NOMO-1 treated with dmso at 0.1 percent for 144 hours (cell line): Measurements from ENCODE around the gene IWS1.
"Not testable (repeated sequence)": the region's sequence is repeated elsewhere in the genome, so short reads cannot be mapped to it uniquely, and the experiment has no call there.

Experiments used
- DNase-seq: peaks from one replicate; lab custom pipeline; 2025; ENCODE audit not compliant: unreplicated experiment; lab: John Stamatoyannopoulos, UW

Gene IWS1

DNA sequence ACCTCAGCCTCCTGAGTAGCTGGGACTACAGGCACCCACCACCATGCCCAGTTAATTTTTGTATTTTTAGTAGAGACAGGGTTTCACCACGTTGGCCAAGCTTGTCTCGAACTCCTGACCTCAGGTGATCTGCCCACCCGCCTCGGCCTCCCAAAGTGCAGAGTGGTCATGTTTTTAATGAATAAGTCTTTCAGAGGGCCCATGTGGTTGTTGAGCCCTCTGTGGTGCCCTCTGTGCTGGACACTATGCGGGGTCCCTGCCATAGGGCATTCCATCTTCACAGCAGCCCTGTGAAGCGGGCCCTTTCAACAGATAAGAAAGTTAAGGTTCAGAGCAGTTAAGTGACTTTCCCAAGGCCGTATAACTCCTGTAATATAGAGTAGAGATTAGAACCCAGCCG lies 35.1 kb upstream of the IWS1 start:
- no peak for DNase-seq

DNA sequence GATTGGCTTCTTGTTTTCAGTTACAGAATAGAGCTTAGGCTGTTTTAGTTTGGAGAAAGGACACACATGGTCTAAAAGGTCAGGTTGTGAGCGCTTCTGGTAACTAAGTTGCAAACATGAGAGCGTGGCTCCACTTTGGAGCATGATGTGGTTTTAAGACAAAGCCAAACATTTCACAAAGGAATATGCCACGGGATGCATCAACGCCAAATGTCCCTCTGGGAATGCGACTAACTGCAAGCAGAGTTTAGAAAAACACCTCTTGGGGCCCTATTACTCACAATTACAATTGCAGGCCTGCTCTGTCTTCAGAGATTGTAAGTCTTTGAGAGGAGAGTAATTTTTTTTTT lies 34.6 kb upstream of the IWS1 start:
- DNase-seq = no peak

DNA sequence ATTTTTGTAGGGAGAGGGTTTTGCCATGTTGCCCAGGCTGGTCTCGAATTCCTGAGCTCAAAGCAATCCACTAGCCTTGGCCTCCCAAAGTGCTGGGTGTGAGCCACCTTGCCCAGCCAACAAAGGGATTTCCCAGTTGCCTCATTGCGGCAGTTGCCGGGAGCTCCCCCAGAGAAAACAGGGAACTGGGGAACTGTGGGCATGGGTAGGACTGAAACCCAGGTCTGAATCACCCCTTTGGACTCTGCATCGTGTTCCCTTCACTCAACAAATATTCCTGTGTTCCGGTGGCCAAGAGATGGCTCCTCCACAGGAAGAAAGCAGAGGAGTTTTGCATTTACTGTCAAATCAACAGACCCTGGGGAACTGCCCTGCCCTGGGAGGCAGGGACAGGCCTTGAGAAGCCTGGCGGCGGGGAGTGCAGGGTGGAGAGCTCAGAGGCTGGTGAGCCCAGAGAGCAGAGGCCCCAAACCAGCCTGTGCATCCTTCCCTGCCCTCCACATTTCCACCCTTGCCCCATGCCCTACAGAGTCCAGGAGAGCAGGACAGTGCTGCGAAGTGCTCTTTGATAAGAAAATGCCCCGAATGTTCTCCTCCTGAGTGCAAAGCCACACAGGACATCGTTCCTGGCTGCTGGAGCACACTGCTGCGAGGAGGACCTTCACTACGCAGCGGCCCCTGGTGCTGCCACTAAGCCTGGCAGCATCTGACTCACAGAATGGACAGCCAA lies 34.1 kb upstream of the IWS1 start:
- DNase-seq = no peak

DNA sequence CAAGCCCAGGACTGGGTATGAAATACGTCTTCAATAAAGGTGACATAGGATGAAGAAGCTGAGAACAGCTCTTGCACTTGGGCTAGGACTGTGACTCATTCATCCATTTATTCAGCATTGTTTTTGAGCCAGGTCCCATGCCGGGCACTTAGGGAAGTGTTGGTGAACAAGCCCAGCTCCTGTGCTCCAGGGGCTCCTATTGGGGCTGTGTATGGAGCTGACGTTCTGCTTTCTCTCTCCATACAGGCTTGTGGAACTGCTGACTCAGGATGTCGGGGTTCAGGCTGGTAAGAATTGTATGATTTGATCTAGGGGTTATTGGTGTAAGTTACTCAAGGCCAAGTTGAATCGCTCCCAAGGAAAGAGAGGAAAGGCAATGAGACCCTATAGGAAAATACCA lies 33.2 kb upstream of the IWS1 start:
- DNase-seq = no peak

DNA sequence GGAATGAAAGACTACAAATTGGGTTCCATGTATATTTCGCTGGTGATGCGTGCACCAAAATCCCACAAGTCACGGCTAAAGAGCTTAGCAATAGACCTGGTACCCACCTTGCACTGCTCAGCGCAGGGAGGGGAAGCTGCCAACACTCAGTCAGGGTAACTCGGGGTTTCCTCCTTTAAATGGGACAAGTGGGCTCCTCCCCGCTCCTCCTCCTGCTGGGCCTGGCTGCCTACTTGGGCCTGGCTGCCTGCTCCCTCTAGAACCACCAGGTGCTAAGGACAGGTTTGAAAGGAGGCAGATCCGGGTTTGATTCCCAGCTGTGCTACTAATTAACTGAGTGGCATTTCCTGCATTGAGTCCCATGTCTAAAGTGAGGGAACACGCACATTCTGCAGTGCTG lies 32.6 kb upstream of the IWS1 start:
- DNase-seq = no peak

DNA sequence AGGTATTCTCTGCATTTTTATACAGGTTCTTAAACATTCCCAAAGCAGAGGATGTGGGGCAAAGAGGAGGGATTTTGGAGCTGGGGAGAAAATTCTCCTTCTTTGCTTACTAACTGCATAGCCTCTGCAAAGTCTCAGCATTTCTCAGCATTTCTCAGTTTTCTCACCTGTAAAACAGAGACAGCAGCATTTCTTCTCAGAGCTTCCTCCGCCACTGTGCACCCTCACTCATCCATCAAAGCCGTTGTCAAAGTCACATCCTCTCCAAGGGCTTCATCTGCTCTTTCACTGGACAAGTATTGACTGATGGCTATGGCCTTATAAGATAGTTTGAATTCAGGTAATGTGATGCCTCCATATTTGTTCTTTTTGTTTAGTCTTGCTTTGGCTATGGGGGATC lies 26.6 kb upstream of the IWS1 start:
- DNase-seq = no peak

DNA sequence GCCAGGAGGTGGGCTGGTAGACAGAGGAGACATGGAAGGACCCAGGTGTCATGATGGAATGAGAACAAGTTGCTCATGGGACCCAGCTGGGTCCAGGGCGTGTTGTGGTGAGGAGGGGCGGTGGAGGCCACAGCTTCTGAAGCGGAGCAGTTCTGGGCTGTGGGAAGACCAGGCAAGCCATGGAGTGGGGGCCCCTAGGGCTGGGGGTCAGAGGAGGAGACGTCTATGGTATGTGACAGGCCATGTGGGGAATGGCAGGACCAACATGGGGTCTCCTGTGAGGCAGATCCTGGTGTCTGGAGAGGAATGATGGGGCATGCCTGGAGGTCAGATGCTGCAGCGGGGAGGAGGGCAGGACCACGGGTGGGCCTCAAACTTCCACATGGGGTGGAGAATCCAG lies 26.0 kb upstream of the IWS1 start:
- no peak for DNase-seq

DNA sequence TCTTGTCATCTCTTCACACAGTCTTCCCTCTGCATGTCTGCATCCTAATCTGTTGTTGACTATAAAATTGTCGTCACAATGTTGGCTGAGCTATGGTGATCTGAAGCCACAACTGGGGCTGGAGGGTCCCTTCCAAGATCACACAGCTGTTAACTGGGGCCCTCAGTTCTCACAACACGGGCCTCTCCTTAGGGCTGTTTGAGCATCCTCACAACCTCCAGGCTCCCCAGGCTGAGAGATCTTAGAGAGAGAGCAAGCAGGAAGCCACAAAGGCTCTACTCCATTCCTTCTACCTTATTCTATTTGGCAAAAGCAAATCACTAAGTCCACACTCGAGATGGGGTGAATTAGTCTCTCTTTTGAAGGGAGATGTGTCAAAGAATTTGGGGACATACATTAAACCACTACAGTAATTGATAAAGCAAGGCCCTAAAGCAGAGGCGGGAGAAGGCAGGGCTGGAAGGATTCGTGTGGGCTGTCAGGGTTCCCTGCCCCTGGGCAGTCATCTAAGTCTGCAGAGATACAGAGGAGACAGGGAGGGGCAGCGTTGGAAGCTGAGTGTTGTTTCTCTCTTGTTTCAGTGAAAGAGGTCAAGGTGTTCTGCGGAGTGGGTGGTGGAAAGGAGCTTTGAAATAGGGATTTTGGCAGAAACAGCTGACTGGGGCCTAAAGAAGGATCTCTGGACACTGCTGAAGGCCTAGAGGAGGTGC lies 25.1 kb upstream of the IWS1 start:
- DNase-seq = no peak

DNA sequence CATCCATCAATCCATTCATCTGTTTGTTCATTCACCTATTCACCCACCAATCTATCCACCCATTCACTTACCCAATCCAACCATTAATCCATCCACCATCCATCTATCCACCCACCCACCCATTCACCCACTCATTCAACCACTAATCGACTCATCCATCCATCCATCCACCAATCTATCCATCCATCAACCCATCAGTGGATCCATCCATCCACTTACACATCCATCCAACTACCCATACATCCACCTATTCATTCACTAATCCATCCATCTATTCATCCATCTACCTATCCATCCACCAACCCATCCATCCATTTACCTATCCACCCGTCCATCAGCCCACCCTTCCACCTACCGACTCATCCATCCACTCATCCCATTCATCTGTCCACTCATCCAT lies 20.5 kb upstream of the IWS1 start:
- DNase-seq = no peak

DNA sequence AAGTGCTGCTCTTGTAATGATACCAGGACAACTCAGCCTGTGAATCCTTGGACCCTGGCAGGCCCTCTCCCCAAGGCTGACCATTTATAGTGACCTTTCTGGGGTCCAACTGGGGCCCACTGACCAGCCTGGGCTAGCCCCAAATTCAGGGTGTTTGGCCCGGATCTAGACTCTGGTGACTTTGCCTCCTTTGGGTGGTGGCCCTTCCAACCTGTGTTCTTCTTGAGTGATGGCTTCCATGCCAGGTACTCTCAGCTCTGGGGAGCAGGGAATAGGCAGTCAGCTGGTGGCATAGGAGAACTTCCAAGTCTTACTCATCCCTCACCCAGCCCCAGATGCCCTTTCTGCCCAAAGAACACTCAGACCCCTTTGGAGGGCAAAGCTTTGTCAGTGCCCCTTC lies 19.5 kb upstream of the IWS1 start:
- DNase-seq = no peak

DNA sequence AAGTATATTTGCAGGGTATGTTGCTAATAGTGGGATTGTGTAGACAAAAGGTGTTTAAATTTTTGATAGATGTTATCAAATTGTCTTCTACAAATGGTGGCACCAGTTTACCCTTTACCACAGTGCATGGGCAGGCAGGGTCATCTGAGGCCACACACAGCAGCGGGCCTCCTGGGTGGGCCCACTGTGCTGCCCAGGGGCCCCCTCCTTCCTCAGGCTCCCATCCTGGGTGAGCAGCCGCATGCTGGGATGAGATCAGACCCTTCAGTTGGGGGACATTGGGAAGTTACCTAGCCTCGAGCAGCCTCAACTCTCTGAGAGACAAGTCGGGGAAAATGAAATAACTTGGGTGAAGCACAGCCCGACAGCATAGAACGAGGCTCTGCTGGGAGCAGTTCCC lies 18.9 kb upstream of the IWS1 start:
- no peak for DNase-seq

DNA sequence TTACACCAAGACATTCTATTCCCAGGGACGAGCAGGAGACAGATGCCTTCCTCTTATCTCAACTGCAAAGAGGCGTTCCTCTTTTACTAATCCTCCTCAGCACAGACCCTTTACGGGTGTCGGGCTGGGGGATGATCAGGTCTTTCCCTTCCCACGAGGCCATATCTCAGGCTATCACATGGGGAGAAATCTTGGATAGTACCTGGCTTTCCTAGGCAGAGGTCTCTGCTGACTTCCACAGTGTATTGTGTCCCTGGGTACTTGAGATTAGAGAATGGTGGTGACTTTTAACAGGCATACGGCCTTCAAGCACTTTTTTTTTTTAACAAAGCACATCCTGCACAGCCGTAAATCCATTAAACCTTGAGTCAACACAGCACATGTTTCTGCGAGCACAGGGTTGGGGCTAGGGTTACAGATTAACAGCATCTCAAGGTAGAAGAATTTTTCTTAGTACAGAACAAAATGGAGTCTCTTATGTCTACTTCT lies 16.8 kb upstream of the IWS1 start:
- not testable (repeated sequence) for DNase-seq

DNA sequence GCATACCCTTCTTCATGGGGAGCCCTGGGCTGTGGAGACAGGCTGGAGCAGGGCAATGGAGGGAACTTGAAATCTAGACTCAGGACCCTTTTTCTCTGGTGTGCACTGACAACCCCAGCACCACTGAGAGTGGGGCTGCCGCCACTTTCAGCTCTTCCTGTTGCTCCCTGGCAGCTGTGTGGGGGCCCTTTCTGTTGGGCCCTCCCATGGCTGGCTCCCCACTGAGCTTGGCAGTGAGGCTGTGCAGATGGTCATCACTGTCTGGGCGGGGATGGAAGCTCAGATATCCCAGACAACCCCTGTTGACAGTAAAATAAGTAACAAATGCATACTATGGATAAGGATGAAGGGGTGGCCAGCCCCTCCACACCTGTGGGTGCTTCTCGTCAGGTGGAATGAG lies 15.9 kb upstream of the IWS1 start:
- no peak for DNase-seq

DNA sequence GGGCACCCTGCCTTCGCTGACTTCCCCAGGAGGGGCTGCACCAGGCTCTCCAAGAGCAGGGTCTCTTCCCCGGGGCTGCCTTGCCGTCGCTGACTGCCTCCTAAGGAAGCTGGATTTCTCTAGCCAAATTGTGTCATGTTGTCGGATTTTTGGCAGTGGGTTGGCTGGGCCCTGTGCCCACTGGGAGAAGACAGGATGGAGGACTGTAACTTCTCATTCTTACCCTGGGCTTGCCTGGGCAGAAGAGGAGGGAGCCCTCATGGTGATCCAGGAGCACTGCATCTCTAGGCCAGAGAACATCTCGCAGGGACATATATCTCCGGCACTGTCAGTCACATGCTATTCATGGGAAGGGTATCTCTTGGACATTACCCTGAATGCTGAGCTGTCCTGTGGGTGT lies 15.5 kb upstream of the IWS1 start:
- DNase-seq = no peak

DNA sequence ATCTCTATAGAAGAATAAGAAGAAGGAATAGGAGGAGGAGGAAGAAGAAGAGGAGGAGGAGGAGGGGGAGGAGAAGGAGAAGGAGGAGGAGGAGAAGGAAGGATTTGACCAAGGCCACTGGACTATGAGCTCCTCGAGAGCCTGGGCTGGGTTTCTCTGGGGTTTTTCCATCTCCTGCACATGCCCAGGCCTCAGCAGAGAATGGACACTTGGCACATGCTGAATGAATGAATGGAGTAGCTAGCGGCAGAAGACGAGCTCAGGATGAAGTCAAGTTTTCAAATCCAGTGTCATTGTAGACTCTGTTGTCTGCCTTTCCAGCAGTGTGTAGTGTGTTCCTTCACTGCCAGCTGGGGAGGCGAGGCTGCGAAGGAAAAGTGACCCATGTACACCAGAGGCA lies 11.4 kb upstream of the IWS1 start:
- no peak for DNase-seq

DNA sequence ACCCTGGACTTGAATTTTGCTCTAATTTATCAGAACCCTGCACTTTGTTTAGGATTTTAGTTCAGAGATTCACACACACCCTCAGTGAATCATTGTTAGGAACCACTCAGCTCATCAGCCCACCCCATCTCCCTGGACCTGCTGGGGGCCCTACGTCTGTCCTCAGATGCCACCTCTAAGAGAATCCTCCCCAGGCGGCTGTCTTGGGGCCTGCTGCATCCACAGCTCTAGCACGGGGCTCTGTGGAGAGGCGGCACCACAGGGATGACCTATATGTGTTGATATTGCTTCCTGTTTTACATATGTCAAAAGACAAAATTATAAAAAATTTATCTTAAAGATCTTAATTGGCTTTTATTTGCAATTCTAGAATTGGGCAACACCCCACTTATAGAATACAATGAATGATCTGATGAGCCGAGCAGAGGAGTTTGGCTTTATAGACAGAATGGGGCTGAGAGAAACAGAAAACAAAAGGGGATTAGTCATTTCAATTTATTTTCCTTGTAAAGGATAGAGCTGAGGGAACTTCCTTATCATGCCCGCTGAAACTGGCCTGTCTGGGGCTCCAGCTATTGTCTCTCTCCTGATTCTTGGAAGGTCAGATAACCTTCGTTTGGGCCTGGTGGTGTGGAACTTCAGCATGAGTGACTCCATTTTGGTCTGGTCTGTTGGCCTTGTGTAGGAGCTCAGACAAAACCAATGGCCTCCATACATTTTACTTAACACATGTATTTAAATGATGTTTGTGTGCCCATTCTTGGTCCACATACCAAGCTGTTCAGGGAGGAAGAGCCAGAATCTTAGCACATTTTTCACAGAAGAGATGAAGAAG lies 10.6 kb upstream of the IWS1 start:
- DNase-seq = no peak

DNA sequence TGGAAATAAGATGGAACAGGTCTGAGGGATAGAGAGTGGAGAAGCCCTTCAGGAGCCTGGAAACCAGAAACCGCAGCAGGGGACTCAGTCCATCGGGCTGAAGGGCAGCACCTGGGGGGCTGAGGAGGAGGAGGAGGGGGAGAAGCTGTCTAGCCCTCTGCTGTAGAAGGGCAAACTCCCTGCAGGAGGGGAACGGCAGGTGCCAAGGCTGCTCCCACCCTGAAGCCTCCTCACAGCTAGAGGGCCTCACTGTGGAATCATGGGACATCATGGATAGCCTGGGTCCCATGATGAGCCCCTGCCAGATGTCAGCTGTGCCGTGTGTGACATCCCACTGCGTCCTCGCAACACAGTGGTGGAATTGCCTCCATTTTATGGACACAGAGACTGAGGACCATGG lies 9.6 kb upstream of the IWS1 start:
- no peak for DNase-seq

DNA sequence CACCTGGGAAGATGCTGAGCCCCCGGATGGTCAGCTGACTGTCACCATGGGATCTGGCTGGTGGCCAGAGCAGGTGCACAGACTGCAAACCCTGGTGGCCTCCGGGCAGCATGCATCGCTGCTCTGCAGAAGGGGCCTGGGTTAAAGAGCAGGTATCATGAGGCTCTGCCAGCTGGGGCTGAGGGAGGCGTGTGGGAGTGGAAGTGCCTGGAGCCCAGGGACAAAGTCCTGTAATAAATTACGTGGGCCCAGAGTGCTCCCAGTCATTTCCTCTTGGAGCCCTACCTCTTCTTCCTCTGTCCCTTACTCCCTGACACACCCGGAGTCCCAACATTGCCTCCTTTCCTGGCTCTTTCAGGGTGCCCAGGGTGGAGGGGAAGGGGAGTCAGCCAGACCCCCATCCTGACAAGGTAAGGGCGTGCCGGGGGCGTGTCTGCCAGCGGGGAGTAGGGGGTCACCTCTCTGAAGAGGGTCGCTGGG lies 9.2 kb upstream of the IWS1 start, which contains the start of gene MYO7B:
MYO7B (plus strand) TSS at position 262 of the 480 bp plus-strand sequence. CDS start 24,040 bp downstream, outside the sequence.
- no peak for DNase-seq

DNA sequence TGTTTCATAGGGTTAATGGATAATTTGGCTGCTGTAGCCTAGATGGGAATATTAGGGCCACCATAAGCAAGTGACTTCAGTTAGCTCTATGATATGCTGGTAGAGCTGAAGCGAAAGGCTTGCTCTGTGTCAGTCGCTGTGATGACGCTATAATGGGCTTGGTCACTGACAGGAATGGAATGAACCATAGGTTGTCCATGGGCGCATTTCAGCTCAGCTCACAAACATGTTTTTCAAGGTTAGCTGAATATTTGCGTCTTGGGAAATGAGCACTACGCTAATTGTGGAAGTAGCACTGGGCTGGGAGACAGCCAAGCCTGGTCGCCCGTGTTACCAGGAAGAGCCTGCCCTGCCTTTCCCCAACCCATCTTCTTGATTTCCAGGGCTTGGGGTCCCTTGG lies 6.0 kb upstream of the IWS1 start:
- DNase-seq = no peak

DNA sequence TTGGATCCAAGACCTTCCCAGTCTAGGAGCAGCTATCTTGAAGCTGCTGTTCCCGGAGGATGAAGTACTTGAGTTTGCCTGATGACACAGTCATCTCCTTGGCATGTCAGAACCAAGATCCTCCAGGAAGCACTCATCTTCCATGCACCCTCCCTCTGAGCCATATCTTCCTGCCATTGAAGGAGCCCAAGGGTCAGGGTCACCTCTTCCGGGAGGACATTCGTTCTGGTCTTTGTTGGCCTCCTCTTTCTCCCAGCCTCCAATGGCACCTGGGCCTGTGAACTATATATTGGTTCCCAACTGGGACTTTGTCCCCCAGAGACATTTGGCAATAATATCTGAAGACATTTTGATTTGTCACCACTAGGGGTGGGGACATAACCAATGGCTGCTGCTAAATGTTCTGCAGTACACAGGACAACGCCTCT lies 4.9 kb upstream of the IWS1 start:
- no peak for DNase-seq

DNA sequence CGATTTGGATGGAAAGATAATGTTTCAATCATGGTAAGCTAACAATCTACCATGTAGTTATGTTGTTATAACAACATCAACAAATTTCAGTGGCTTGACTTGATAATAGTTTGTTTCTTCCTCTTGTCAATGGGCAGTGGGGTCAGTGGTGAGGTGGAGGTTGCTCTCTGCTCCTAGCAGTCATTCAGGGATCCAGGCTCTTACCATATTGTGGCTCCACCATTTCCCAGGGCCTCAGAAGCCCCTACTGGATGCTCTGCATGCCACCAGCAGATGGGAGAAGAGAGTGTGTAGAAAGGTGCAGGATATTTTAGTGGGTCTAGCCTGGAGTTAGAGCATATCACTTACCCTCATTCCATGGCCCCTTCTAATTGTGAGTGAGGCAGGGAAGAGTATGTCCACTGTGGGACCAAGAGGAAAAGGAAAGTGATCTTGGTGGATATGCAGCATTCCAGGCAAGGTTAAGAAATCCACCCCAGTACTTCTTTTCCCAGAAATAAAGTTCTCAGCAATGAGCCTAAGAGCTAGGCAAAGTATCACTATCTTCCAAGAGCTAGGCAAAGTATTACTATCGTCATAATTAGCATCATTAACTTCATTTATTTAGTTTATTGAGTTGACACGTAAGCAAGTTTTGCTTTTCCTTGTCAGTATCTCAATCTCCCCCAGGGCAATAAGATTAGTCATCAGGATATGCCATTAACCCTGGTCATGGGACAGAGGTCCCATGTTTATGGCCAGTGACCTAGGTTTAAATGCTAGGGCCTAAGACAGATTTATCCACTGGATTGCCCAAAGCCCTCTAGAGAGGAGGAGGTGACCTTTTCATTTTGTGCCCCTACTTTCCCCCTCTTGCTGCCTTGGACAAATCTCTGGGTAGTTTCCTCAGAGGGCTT lies 4.2 kb upstream of the IWS1 start:
- no peak for DNase-seq
